ENCODE data around the gene AXL. TPM values are rescaled to one million over a fixed set of nuclear protein-coding genes. Genes with fewer than 3 reads are reported as not detected.
A peak's percentile ranks its signal among the peaks of the same experiment; 100 is the strongest.

Gene AXL
- total RNA-seq, 1 donor from 2014 or later, result 0.18 TPM

- peak overlapping the region; percentile 80 for H3K4me3 Mint-ChIP-seq
- DNase-seq (ENCODE audit: low spot score), result no peak
- peaks cover 57% of the 10 kb centered on the region for H3K36me3 Mint-ChIP-seq (ENCODE audit: low read depth)
- peaks cover 90% of the 10 kb centered on the region for H3K4me1 Mint-ChIP-seq (ENCODE audit: low read depth)
- no peaks in the 10 kb centered on the region for H3K27me3 Mint-ChIP-seq (ENCODE audit: insufficient read depth)
- H3K9me3 Mint-ChIP-seq, result no peaks in the 10 kb centered on the region
- peak overlapping the region; percentile 100 for H3K27ac Mint-ChIP-seq
- intact Hi-C loops (cut with micrococcal nuclease), result no loop called here
These were observed 84.9 kb downstream of the AXL start for GRCh38 chr19:41303954-41304353.

- H3K9me3 Mint-ChIP-seq, result no peaks in the 10 kb centered on the region
- no peak for DNase-seq (ENCODE audit: low spot score)
- peaks cover 85% of the 10 kb centered on the region for H3K4me1 Mint-ChIP-seq (ENCODE audit: low read depth)
- H3K4me3 Mint-ChIP-seq, result peak overlapping the region; percentile 80
- intact Hi-C loops (cut with micrococcal nuclease), result loop anchor here (5.0 kb wide), 5 partner anchors 92 to 333 kb away; partner anchors contain the start of genes BCKDHA, DMAC2 and EXOSC5
- peaks cover 54% of the 10 kb centered on the region for H3K36me3 Mint-ChIP-seq (ENCODE audit: low read depth)
- peak overlapping the region; percentile 68 for H3K27ac Mint-ChIP-seq
- no peaks in the 10 kb centered on the region for H3K27me3 Mint-ChIP-seq (ENCODE audit: insufficient read depth)
These were observed 85.9 kb downstream of the AXL start for GRCh38 chr19:41304706-41305483.

- no peak for DNase-seq (ENCODE audit: low spot score)
- H3K4me1 Mint-ChIP-seq (ENCODE audit: low read depth), result peaks cover 81% of the 10 kb centered on the region
- H3K9me3 Mint-ChIP-seq, result no peaks in the 10 kb centered on the region
- peak overlapping the region; percentile 71 for H3K4me3 Mint-ChIP-seq
- peak overlapping the region; percentile 94 for H3K27ac Mint-ChIP-seq
- peaks cover 51% of the 10 kb centered on the region for H3K36me3 Mint-ChIP-seq (ENCODE audit: low read depth)
- no peaks in the 10 kb centered on the region for H3K27me3 Mint-ChIP-seq (ENCODE audit: insufficient read depth)
- intact Hi-C loops (cut with micrococcal nuclease), result loop anchor here (5.0 kb wide), 5 partner anchors 91 to 334 kb away; partner anchors contain the start of genes BCKDHA, DMAC2 and EXOSC5
These were observed 87.1 kb downstream of the AXL start for GRCh38 chr19:41305927-41306793.

GRCh38 chr19:41307090-41307875 is 88.3 kb downstream of the AXL start:
- Mint-ChIP-seq H3K4me1 (ENCODE audit: low read depth) (peaks cover 78% of the 10 kb centered on the region), H3K9me3 (no peaks in the 10 kb centered on the region), H3K27me3 (ENCODE audit: insufficient read depth) (no peaks in the 10 kb centered on the region), H3K27ac (peak overlapping the region; percentile 94), H3K36me3 (ENCODE audit: low read depth) (peaks cover 44% of the 10 kb centered on the region), H3K4me3 (peak overlapping the region; percentile 71)
- intact Hi-C loops (cut with micrococcal nuclease), result loop anchor here (5.0 kb wide), 5 partner anchors 90 to 335 kb away; partner anchors contain the start of genes BCKDHA, DMAC2 and EXOSC5
- DNase-seq (ENCODE audit: low spot score), result no peak

GRCh38 chr19:41307954-41308449 is 89.0 kb downstream of the AXL start:
- peaks cover 38% of the 10 kb centered on the region for H3K36me3 Mint-ChIP-seq (ENCODE audit: low read depth)
- no peak for DNase-seq (ENCODE audit: low spot score)

GRCh38 chr19:41308450-41309179 is 89.6 kb downstream of the AXL start:
- peak; percentile 85 for DNase-seq (ENCODE audit: low spot score)
- Mint-ChIP-seq H3K4me3 (peak overlapping the region; percentile 95), H3K9me3 (no peaks in the 10 kb centered on the region), H3K36me3 (ENCODE audit: low read depth) (peaks cover 43% of the 10 kb centered on the region), H3K27me3 (ENCODE audit: insufficient read depth) (no peaks in the 10 kb centered on the region), H3K4me1 (ENCODE audit: low read depth) (peaks cover 77% of the 10 kb centered on the region), H3K27ac (peak overlapping the region; percentile 94)
- intact Hi-C loops (cut with micrococcal nuclease), result loop anchor here (1.0 to 5.0 kb wide), 7 partner anchors 45 to 336 kb away; partner anchors contain the start of genes BCKDHA, DMAC2 and EXOSC5

More at GRCh38 chr19:41307954-41308449, 89.0 kb downstream of the AXL start:
- Mint-ChIP-seq H3K9me3 (no peaks in the 10 kb centered on the region), H3K4me3 (peak overlapping the region; percentile 95), H3K27me3 (ENCODE audit: insufficient read depth) (no peaks in the 10 kb centered on the region), H3K27ac (peak overlapping the region; percentile 94), H3K4me1 (ENCODE audit: low read depth) (peaks cover 74% of the 10 kb centered on the region)
- intact Hi-C loops (cut with micrococcal nuclease), result loop anchor here (1.0 to 5.0 kb wide), 7 partner anchors 45 to 336 kb away; partner anchors contain the start of genes BCKDHA, DMAC2 and EXOSC5

GRCh38 chr19:41309180-41310032 is 90.4 kb downstream of the AXL start:
- H3K4me1 Mint-ChIP-seq (ENCODE audit: low read depth), result peaks cover 73% of the 10 kb centered on the region
- H3K27me3 Mint-ChIP-seq (ENCODE audit: insufficient read depth), result no peaks in the 10 kb centered on the region
- DNase-seq (ENCODE audit: low spot score), result no peak
- peaks cover 40% of the 10 kb centered on the region for H3K36me3 Mint-ChIP-seq (ENCODE audit: low read depth)
- peak overlapping the region; percentile 94 for H3K27ac Mint-ChIP-seq
- H3K9me3 Mint-ChIP-seq, result no peaks in the 10 kb centered on the region
- intact Hi-C loops (cut with micrococcal nuclease), result loop anchor here (1.0 to 5.0 kb wide), 7 partner anchors 18 to 337 kb away; partner anchors contain the start of genes BCKDHA, DMAC2 and EXOSC5
- H3K4me3 Mint-ChIP-seq, result peak overlapping the region; percentile 95

GRCh38 chr19:41310033-41310831 is 91.2 kb downstream of the AXL start, which contains the start of gene CCDC97:
TSS of gene CCDC97 (plus strand) at chr19:41310172. CDS start at chr19:41310311, 139 bp downstream.
- intact Hi-C loops (cut with micrococcal nuclease), result loop anchor here (1.0 kb wide), 2 partner anchors 17 to 41 kb away; no protein-coding TSS in a partner anchor
- Mint-ChIP-seq H3K27ac (peak within 1 kb of the TSS; percentile 94), H3K36me3 (ENCODE audit: low read depth) (peaks cover 32% of the 10 kb centered on the region), H3K4me3 (peak within 1 kb of the TSS; percentile 95), H3K4me1 (ENCODE audit: low read depth) (peaks cover 65% of the 10 kb centered on the region), H3K27me3 (ENCODE audit: insufficient read depth) (no peaks in the 10 kb centered on the region), H3K9me3 (no peaks in the 10 kb centered on the region)
- peak; percentile 89 for DNase-seq (ENCODE audit: low spot score)

GRCh38 chr19:41311072-41311471 is 92.0 kb downstream of the AXL start:
- H3K27me3 Mint-ChIP-seq (ENCODE audit: insufficient read depth), result no peaks in the 10 kb centered on the region
- intact Hi-C loops (cut with micrococcal nuclease), result no loop called here
- H3K9me3 Mint-ChIP-seq, result no peaks in the 10 kb centered on the region
- peaks cover 59% of the 10 kb centered on the region for H3K4me1 Mint-ChIP-seq (ENCODE audit: low read depth)
- peaks cover 30% of the 10 kb centered on the region for H3K36me3 Mint-ChIP-seq (ENCODE audit: low read depth)
- no peak for DNase-seq (ENCODE audit: low spot score)
- peak overlapping the region; percentile 18 for H3K27ac Mint-ChIP-seq
- peak overlapping the region; percentile 95 for H3K4me3 Mint-ChIP-seq
